Mesenchymal stem cell (in vitro differentiated cells and primary cell): ENCODE measurements around the gene FANCE.
"Not testable (repeated sequence)": the region's sequence is repeated elsewhere in the genome, so short reads cannot be mapped to it uniquely, and the experiment has no call there.

Experiments used
- DNase-seq: peaks from one replicate; pipeline ENCODE4 v3.0.0-alpha.2; 2013
- H2AFZ ChIP-seq: one replicate; pipeline ENCODE4 v1.6.1; 2013; ENCODE audit warnings: low read depth, mild to moderate bottlenecking, control low read depth, inconsistent platforms, low read length, moderate library complexity
- H2AK5ac ChIP-seq: 2 replicates; pipeline ENCODE4 v1.6.1; 2013; ENCODE audit warnings: low read length, moderate library complexity, mild to moderate bottlenecking, inconsistent platforms; ENCODE audit not compliant: severe bottlenecking
- H2BK120ac ChIP-seq: one replicate; pipeline ENCODE4 v1.6.1; 2013; ENCODE audit warnings: low read depth, mild to moderate bottlenecking, inconsistent platforms, low read length, moderate library complexity
- H2BK12ac ChIP-seq, 2 experiments: one replicate each; pipeline ENCODE4 v1.6.1; 2013; ENCODE audit warnings: inconsistent platforms in 2 of 2, low read length in 2 of 2, mild to moderate bottlenecking in 2 of 2, moderate library complexity in 2 of 2, control low read depth in 1 of 2
- H2BK15ac ChIP-seq: one replicate; pipeline ENCODE4 v1.6.1; 2013; ENCODE audit warnings: mild to moderate bottlenecking, low read depth, inconsistent platforms; ENCODE audit not compliant: poor library complexity, severe bottlenecking
- H2BK5ac ChIP-seq: 2 replicates; pipeline ENCODE4 v1.6.1; 2013; ENCODE audit warnings: low read depth, mild to moderate bottlenecking, low read length, control low read depth, inconsistent platforms; ENCODE audit not compliant: poor library complexity, severe bottlenecking
- H3K14ac ChIP-seq, 2 experiments: one replicate each; pipeline ENCODE4 v1.6.1; 2013; ENCODE audit warnings: inconsistent platforms in 2 of 2, low read length in 2 of 2, control low read depth in 1 of 2, mild to moderate bottlenecking in 1 of 2, moderate library complexity in 1 of 2
- H3K18ac ChIP-seq, 2 experiments: one replicate each; pipeline ENCODE4 v1.6.1; 2013; ENCODE audit warnings: inconsistent platforms in 2 of 2, low read length in 2 of 2, control low read depth in 1 of 2, low read depth in 1 of 2, mild to moderate bottlenecking in 1 of 2
- H3K23ac ChIP-seq, 2 experiments: one replicate each; pipeline ENCODE4 v1.6.1; 2013; ENCODE audit warnings: inconsistent platforms in 2 of 2, low read length in 2 of 2, mild to moderate bottlenecking in 2 of 2, moderate library complexity in 2 of 2, control low read depth in 1 of 2
- H3K27ac ChIP-seq: 2 replicates; pipeline ENCODE4 v1.5.1; 2013; ENCODE audit warnings: mild to moderate bottlenecking, moderate library complexity, low read length, control low read depth, inconsistent platforms; ENCODE audit not compliant: poor library complexity, severe bottlenecking
- H3K27me3 ChIP-seq, 2 experiments: 2 replicates each; pipeline versions ENCODE4 v1.6.1 to v1.7.0; 2013; ENCODE audit warnings: low read length in 2 of 2, mild to moderate bottlenecking in 2 of 2, moderate library complexity in 2 of 2, control low read depth in 1 of 2, inconsistent platforms in 1 of 2; ENCODE audit not compliant: control insufficient read depth in 1 of 2, insufficient read depth in 1 of 2
- H3K36me3 ChIP-seq, 2 experiments: 2 replicates each; pipeline versions ENCODE4 v1.6.1 to v1.7.0; 2013; ENCODE audit warnings: low read length in 2 of 2, control low read depth in 1 of 2, inconsistent platforms in 1 of 2, low read depth in 1 of 2, mild to moderate bottlenecking in 1 of 2; ENCODE audit not compliant: insufficient read depth in 2 of 2, control insufficient read depth in 1 of 2
- H3K4ac ChIP-seq, 2 experiments: one replicate each; pipeline ENCODE4 v1.6.1; 2013; ENCODE audit warnings: inconsistent platforms in 2 of 2, low read length in 2 of 2, mild to moderate bottlenecking in 2 of 2, moderate library complexity in 2 of 2, control low read depth in 1 of 2, low read depth in 1 of 2
- H3K4me1 ChIP-seq: 2 replicates; pipeline ENCODE4 v1.6.1; 2013; ENCODE audit warnings: low read depth, low read length, control low read depth; ENCODE audit not compliant: control insufficient read depth, insufficient read depth
- H3K4me2 ChIP-seq: 2 replicates; pipeline ENCODE4 v1.6.1; 2013; ENCODE audit warnings: low read length, mild to moderate bottlenecking, inconsistent platforms; ENCODE audit not compliant: poor library complexity, severe bottlenecking
- H3K4me3 ChIP-seq, 2 experiments: 2 replicates each; pipeline versions ENCODE4 v1.5.1 to v1.7.0; 2013; ENCODE audit warnings: low read length in 2 of 2, mild to moderate bottlenecking in 2 of 2, control low read depth in 1 of 2, low read depth in 1 of 2; ENCODE audit not compliant: insufficient read depth in 1 of 2
- H3K79me1 ChIP-seq: replicated peaks from 2 replicates; pipeline ENCODE4 v1.6.1; 2013; ENCODE audit warnings: mild to moderate bottlenecking, control low read depth, low read length, inconsistent platforms; ENCODE audit not compliant: poor library complexity, severe bottlenecking
- H3K9ac ChIP-seq: 2 replicates; pipeline ENCODE4 v1.7.0; 2013; ENCODE audit warnings: mild to moderate bottlenecking, low read length, moderate library complexity
- H3K9me3 ChIP-seq: 2 replicates; pipeline ENCODE4 v1.7.0; 2013; ENCODE audit warnings: mild to moderate bottlenecking, low read length; ENCODE audit not compliant: control insufficient read depth
- H4K8ac ChIP-seq: one replicate; pipeline ENCODE4 v1.6.1; 2013; ENCODE audit warnings: inconsistent platforms, mild to moderate bottlenecking, low read length, moderate library complexity
- H4K91ac ChIP-seq: one replicate; pipeline ENCODE4 v1.6.1; 2013; ENCODE audit warnings: mild to moderate bottlenecking, low read length, inconsistent platforms
- WGBS: methylation state at CpG from one replicate; pipeline ENCODE4 v1.1.7; 2013; ENCODE audit warnings: mixed read lengths; 5-methylcytosine and 5-hydroxymethylcytosine counted together

Gene FANCE

DNA sequence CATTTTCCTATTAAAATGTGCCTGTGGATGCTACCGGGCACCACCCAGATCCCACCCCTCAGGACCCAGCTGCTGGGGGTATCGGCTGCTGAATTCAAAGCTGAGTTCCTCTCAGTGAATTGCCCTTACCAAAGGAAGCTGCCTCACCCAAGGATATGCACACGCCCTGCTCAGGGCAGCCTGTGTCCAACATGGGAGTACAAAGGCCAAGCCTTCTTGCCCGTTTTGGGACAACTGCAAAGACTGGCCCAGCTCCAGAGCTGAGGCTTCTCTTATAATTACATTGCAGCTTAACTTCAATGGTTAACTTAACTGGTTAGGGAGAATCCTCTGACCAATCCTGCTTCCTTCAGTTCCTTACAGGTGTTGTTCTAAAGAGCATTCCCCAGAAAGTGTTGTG is 19.8 kb upstream of the FANCE start:
- peaks cover 4 to 9% of the 10 kb centered on the region in 2 experiments for H3K36me3 ChIP-seq
- H3K4me3 ChIP-seq, result no peak overlapping the region
- H3K79me1 ChIP-seq, result no peaks in the 10 kb centered on the region
- H2BK120ac ChIP-seq, result no peak overlapping the region
- H3K14ac ChIP-seq, result no peak overlapping the region
- H3K27ac ChIP-seq, result no peak overlapping the region
- H2BK12ac ChIP-seq, result no peak overlapping the region
- H2AK5ac ChIP-seq, result no peak overlapping the region
- H3K4me2 ChIP-seq, result no peak overlapping the region
- no peak overlapping the region for H3K18ac ChIP-seq
- H3K23ac ChIP-seq, result no peak overlapping the region
- no peak overlapping the region for H3K4ac ChIP-seq
- WGBS, result 91% methylated on average over 4 of the region's 4 CpGs
- peaks cover 14% of the 10 kb centered on the region for H3K4me1 ChIP-seq
- H2AFZ ChIP-seq, result no peak overlapping the region
- no peak overlapping the region for H2BK5ac ChIP-seq
- no peak overlapping the region for H4K91ac ChIP-seq
- no peak overlapping the region for H3K9ac ChIP-seq
- H3K9me3 ChIP-seq, result peaks cover 15% of the 10 kb centered on the region
- no peak overlapping the region for H4K8ac ChIP-seq
- no peak overlapping the region for H2BK15ac ChIP-seq
- H3K27me3 ChIP-seq, result no peaks in the 10 kb centered on the region
- no peak for DNase-seq

GRCh38 chr6:35432702-35433101 is 19.4 kb upstream of the FANCE start:
- not testable (repeated sequence) for H3K18ac ChIP-seq, H3K36me3 ChIP-seq, H3K9ac ChIP-seq, H2BK15ac ChIP-seq, H3K27ac ChIP-seq, H3K4me3 ChIP-seq, H4K8ac ChIP-seq, H3K27me3 ChIP-seq, H3K14ac ChIP-seq, DNase-seq, H3K23ac ChIP-seq, H2AFZ ChIP-seq, H2AK5ac ChIP-seq, H3K4ac ChIP-seq, H4K91ac ChIP-seq, H2BK120ac ChIP-seq, H3K4me2 ChIP-seq, H3K79me1 ChIP-seq, H2BK12ac ChIP-seq, H2BK5ac ChIP-seq
- WGBS, result 96% methylated on average over 2 of the region's 3 CpGs
- H3K4me1 ChIP-seq, result peaks cover 10% of the 10 kb centered on the region
- peaks cover 15% of the 10 kb centered on the region for H3K9me3 ChIP-seq

GRCh38 chr6:35435074-35435837 is 16.9 kb upstream of the FANCE start:
- H3K36me3 ChIP-seq, result no peaks in the 10 kb centered on the region
- no peak overlapping the region for H3K9ac ChIP-seq
- H3K4me2 ChIP-seq, result no peak overlapping the region
- no peak overlapping the region for H4K91ac ChIP-seq
- no peak overlapping the region for H2AK5ac ChIP-seq
- no peak overlapping the region for H2BK15ac ChIP-seq
- no peak overlapping the region for H2BK5ac ChIP-seq
- H3K23ac ChIP-seq, result no peak overlapping the region
- no peak overlapping the region for H2AFZ ChIP-seq
- DNase-seq, result no peak
- H3K18ac ChIP-seq, result no peak overlapping the region
- no peaks in the 10 kb centered on the region for H3K79me1 ChIP-seq
- no peak overlapping the region for H3K4me3 ChIP-seq
- H3K4me1 ChIP-seq, result peaks cover 1% of the 10 kb centered on the region
- WGBS, result 91% methylated on average over 16 of the region's 16 CpGs
- H2BK12ac ChIP-seq, result no peak overlapping the region
- no peak overlapping the region for H3K27ac ChIP-seq
- no peak overlapping the region for H3K14ac ChIP-seq
- no peaks in the 10 kb centered on the region for H3K27me3 ChIP-seq
- H3K4ac ChIP-seq, result no peak overlapping the region
- H2BK120ac ChIP-seq, result no peak overlapping the region
- H4K8ac ChIP-seq, result no peak overlapping the region
- H3K9me3 ChIP-seq, result no peaks in the 10 kb centered on the region

DNA sequence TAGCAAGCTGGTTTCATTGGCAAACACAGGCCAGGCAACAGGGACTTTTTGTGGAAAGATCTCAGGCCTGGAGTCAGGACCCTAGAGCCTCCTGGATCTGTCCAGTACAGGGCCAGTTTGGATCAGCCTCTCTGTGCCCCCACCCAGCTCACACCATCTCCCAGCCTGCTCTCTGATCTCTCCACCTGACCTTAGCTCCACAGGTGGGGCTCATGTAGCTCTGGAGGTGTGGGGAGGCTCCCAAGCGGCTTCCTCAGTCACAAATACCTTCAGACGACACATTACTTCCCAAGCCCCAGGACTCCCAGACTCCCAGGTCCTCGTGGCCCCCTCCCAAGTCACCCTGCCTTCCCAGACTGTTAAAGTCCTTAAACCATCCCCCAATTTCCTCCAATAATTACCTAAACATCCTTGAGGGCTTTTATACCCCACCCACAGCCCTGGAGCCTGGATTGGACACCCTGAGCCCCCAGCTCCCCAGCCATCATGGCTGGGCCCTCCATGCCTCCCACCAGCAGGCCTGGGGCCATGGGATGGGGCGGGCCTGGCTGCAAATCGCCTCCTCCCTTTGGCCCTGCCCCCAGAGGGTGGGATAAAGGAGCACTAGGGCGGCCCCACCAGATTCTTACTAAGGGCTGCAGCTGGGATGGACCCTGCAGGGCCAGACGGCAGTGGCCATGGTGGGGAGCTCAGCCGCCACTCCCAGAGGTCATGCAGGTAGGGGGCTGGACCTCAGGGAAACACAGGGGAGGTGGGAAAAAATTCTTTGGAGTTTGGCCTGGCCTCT is 15.9 kb upstream of the FANCE start:
- H3K4ac ChIP-seq, result no peak overlapping the region
- H3K4me3 ChIP-seq, result no peak overlapping the region
- H3K27ac ChIP-seq, result no peak overlapping the region
- no peak overlapping the region for H4K8ac ChIP-seq
- no peak overlapping the region for H3K4me2 ChIP-seq
- H2BK120ac ChIP-seq, result no peak overlapping the region
- H2BK5ac ChIP-seq, result no peak overlapping the region
- no peaks in the 10 kb centered on the region for H3K9me3 ChIP-seq
- WGBS, result 72% methylated on average over 8 of the region's 8 CpGs
- DNase-seq, result no peak
- H2BK12ac ChIP-seq, result no peak overlapping the region
- no peak overlapping the region for H3K18ac ChIP-seq
- H3K36me3 ChIP-seq, result no peaks in the 10 kb centered on the region
- no peak overlapping the region for H2AK5ac ChIP-seq
- no peak overlapping the region for H2BK15ac ChIP-seq
- H3K14ac ChIP-seq, result no peak overlapping the region
- H4K91ac ChIP-seq, result peak overlapping the region; percentile 15
- no peaks in the 10 kb centered on the region for H3K27me3 ChIP-seq
- peaks cover 1% of the 10 kb centered on the region for H3K4me1 ChIP-seq
- no peaks in the 10 kb centered on the region for H3K79me1 ChIP-seq
- H3K23ac ChIP-seq, result no peak overlapping the region
- no peak overlapping the region for H3K9ac ChIP-seq
- no peak overlapping the region for H2AFZ ChIP-seq
